NCI-H526 treated with DMSO at 0.1 percent for 48 hours (cell line): ENCODE results near the gene DDX39B.

ENCODE experiments used
- DNase-seq: peaks from one replicate; lab custom pipeline; 2025; lab: John Stamatoyannopoulos, UW

Gene DDX39B

GRCh38 chr6:31547727-31548543 lies 6.1 kb upstream of the DDX39B start:
- DNase-seq: no peak

GRCh38 chr6:31546958-31547726 lies 5.3 kb upstream of the DDX39B start, which contains the start of gene NFKBIL1:
Gene NFKBIL1, plus strand, starts transcription at chr6:31547608. Its CDS starts 87 bp downstream, at chr6:31547695.
- DNase-seq: peak; percentile 94

DNA sequence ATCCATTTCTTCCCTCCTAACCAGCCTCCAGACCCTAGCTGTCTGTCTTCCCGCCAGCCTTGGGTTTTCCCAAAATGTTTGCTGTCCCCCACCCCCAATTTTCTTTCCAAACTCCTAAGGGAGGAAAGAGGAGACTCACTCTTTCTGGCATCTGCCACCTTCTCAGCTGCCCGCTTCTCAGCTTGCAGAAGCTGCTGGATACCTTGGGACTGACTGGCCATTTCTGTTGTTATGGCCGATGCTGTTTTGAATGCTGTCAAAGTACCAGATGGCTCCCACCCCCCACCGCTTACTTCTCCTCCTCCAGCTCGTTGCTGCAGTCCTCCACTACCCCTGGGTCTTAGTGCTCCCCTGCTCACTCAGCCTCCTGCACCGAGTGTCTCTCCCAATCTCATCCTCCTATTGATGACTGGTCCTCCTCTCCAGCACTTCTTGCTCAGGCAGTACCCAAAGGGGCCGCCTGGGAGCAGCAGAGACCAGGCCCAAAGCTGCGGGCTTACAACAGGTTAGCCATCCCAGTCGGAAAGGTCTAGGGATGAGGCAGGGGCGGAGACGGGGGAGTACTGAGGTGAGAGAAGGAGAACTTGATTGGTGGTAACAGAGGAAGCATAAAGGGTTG lies 4.6 kb upstream of the DDX39B start, which contains the start of gene ATP6V1G2:
Gene ATP6V1G2 (minus strand): TSS at position 270 of the 619 bp plus-strand sequence. CDS start 49 bp downstream, at position 221.
- DNase-seq: peak; percentile 95

GRCh38 chr6:31545291-31545690 lies 3.5 kb upstream of the DDX39B start:
- DNase-seq: no peak

DNA sequence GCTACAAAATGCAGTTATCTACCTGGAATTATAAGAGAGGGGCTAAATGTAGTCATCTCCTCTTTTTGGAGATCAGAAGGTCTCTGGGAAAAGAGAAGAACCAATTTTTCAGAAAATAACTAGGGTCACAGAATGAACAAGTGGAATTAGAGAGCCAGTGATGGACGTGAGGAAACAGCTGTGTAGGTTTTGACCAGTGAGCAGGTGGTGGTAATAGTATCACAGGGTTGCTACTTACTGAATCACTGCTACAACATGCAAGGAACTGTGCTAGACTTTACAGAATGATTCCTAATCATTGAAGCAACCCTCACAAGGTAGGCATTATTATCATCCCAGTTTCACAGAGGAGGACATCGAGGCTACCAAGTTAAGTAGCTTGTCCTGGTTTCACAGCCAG lies 2.9 kb upstream of the DDX39B start:
- no peak for DNase-seq

DNA sequence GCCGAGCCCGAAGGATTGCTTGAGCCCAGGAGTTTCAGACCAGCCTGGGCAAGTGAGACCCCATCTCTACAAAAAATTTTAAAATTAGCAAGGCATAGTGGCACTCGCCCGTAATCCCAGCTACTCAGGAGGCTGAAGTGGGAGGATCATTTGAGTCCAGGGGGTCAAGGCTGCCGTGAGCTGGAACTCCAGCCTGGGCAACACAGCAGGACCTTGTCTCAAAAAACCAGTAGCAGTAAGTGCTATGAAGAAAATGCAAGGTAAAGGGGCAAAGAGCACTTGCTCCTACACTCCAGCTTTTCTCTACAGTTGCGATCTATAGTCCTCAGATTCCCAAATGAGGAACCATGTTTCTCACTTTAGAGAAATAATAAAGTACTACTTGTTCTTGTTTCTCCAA lies 1.8 kb upstream of the DDX39B start:
- DNase-seq: no peak

DNA sequence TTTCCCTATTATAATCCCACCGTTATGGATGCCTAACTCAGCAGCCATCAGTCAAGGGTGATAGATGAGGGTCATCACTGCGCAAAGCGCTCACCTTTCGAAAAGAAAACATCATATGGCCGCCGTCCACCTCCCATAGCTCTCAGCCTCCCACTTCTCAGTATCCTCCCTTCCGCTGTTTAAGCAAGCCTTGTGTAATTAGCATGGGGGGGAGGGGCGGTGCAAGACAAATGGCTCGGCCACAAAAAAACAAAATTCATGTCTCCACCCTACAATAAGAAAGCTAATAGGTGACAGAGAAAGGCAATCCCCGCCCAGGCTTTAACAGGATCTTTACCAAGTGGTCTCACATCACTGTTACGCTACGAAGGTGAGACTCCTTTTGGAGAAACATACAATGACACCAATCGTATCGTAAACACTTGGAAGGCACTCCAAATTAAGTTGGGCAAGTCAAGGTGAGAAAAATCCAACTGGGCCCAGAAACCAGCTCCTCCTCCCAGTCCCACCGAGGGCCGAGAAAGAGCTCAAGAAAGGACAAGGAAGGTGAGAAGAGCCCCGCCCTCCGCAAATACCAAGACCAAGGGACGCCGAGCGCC lies 645 bp downstream of the DDX39B start:
- no peak for DNase-seq

- DNase-seq: no peak
These were observed 1.2 kb downstream of the DDX39B start for GRCh38 chr6:31540640-31541039.

DNA sequence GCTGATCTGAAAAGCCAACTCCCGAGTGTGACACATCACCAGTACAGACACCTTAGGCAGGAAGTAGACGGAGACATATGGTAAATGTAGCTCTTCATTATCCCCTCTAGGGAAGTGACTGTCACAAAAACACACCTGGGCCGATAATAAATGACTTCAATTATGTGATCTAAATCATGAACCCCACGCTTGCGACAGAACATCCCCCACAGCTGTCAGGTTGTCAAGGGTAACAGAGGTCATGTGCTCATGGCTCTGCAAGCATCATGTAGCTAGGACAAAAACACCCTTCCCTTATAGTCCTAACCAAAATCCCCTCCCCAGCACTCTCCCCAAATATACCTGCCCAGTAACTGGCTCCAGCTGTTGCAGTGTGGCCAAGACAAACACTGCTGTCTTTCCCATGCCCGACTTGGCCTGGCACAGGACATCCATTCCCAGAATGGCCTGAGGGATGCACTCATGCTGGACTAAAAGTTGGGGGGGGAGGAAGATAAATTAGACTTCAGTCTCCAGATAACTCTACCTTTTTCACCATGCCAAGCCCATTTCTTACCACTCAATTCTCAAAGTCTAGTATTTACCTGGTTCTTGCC lies 2.9 kb downstream of the DDX39B start:
- DNase-seq: no peak

DNA sequence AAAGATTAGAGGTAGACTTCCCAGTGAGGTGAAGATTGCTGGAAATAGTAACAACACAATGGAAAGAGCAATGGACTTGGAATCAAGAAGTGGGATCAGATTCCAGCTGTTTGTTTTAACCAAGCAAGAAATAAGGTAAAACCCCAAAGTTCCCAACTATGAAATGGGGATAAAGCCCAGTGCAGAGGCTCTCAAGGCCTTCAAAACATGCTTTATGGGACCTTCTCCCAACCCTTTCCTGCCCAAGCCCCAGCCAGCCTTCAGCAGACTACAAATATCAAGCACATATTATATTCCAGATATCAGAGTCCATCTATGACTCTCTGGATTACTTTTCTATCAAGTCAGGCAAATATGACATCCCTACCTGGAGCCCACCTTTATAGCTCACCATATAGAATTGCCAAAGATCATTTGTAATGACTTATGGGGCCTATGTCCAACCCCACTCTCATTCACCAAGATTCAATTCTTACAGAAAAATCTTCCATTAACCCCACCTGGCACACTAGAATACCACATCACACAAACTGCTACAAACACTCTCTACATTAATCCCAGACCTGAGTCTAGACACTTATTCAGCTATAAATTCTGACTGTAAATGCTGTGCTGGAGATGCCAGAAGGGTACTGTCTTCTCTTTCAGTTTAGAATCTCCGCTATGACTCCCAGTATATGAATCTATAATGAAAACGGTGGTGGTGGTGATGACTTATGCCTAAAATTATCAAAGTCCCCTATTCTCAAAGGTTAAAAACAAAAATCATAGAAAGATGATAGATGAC lies 6.1 kb downstream of the DDX39B start:
- no peak for DNase-seq

- DNase-seq: no peak
These were observed 7.2 kb downstream of the DDX39B start for GRCh38 chr6:31534521-31535040.

GRCh38 chr6:31534011-31534410 lies 7.8 kb downstream of the DDX39B start:
- no peak for DNase-seq

- DNase-seq: no peak
These were observed 8.4 kb downstream of the DDX39B start for GRCh38 chr6:31533455-31533841.

GRCh38 chr6:31532644-31533454 lies 9.0 kb downstream of the DDX39B start:
- no peak for DNase-seq

GRCh38 chr6:31531771-31532643 lies 9.8 kb downstream of the DDX39B start:
- DNase-seq: no peak

DNA sequence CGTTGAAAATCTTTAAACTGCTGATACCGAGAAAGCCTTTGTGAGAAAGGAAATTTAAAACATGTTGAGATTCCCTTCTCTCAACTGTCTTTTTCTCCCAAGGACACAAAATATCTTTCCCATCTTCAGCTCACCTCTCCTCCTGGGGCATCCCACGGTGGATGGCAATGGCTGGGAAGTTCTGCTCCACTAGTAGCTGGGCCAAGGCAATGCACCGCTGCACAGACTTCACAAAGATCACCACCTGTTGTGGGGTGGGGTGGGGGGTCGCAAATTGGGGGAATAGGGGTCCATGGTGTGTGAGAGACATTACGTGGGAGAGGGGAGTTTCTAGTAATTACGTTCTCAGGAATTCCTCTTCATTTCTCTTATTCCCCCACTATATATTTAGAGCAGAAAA lies 10.6 kb downstream of the DDX39B start:
- no peak for DNase-seq

GRCh38 chr6:31530659-31531058 lies 11.1 kb downstream of the DDX39B start:
- DNase-seq: no peak

GRCh38 chr6:31529329-31530150 lies 12.3 kb downstream of the DDX39B start:
- DNase-seq: no peak
